ENCODE data around the gene F11R.
"Not testable (repeated sequence)": the region's sequence is repeated elsewhere in the genome, so short reads cannot be mapped to it uniquely, and the experiment has no call there.

The F11R gene

GRCh38 chr1:161013131-161013487 is 7.8 kb downstream of the F11R start:
- no peak for DNase-seq (ENCODE audit: low read depth in 2 of 2)

GRCh38 chr1:161012420-161012819 is 8.5 kb downstream of the F11R start:
- no peak for DNase-seq (ENCODE audit: low read depth in 2 of 2)

GRCh38 chr1:161009602-161010211 is 11.2 kb downstream of the F11R start:
- DNase-seq (ENCODE audit: low read depth in 2 of 2) = no peak

GRCh38 chr1:161008869-161009510 is 12.0 kb downstream of the F11R start:
- DNase-seq (ENCODE audit: low read depth in 2 of 2) = no peak

GRCh38 chr1:161007369-161007768 is 13.6 kb downstream of the F11R start:
- no peak for DNase-seq (ENCODE audit: low read depth in 2 of 2)

GRCh38 chr1:161006563-161006962 is 14.4 kb downstream of the F11R start:
- no peak for DNase-seq (ENCODE audit: low read depth in 2 of 2)

- no peak for DNase-seq (ENCODE audit: low read depth in 2 of 2)
These were observed 19.4 kb downstream of the F11R start for GRCh38 chr1:161001525-161001924.

GRCh38 chr1:161000736-161001480 is 20.0 kb downstream of the F11R start:
- no peak for DNase-seq (ENCODE audit: low read depth in 2 of 2)

GRCh38 chr1:160999376-160999775 is 21.6 kb downstream of the F11R start:
- DNase-seq (ENCODE audit: low read depth in 2 of 2) = no peak

- DNase-seq (ENCODE audit: low read depth in 2 of 2) = no peak
These were observed 23.5 kb downstream of the F11R start for GRCh38 chr1:160997323-160998038.

- DNase-seq (ENCODE audit: low read depth in 2 of 2) = no peak
These were observed 24.8 kb downstream of the F11R start for GRCh38 chr1:160996178-160996577.

- DNase-seq (ENCODE audit: low read depth in 2 of 2) = peak; percentile 26 to 37
These were observed 27.3 kb downstream of the F11R start for GRCh38 chr1:160993544-160994193.

GRCh38 chr1:160992036-160992435 is 28.9 kb downstream of the F11R start:
- not testable (repeated sequence) for DNase-seq (ENCODE audit: low read depth in 2 of 2)

- no peak for DNase-seq (ENCODE audit: low read depth in 2 of 2)
These were observed 33.4 kb downstream of the F11R start for GRCh38 chr1:160987359-160988050.

- DNase-seq (ENCODE audit: low read depth in 2 of 2) = no peak
These were observed 35.2 kb downstream of the F11R start for GRCh38 chr1:160985723-160986122.

- DNase-seq (ENCODE audit: low read depth in 2 of 2) = no peak
These were observed 39.2 kb downstream of the F11R start for GRCh38 chr1:160981584-160982411.

GRCh38 chr1:160979286-160979685 is 41.7 kb downstream of the F11R start:
- DNase-seq (ENCODE audit: low read depth in 2 of 2) = no peak

GRCh38 chr1:160978510-160978927 is 42.4 kb downstream of the F11R start:
- no peak for DNase-seq (ENCODE audit: low read depth in 2 of 2)

- no peak for DNase-seq (ENCODE audit: low read depth in 2 of 2)
These were observed 45.9 kb downstream of the F11R start for GRCh38 chr1:160975026-160975425.

GRCh38 chr1:160973491-160973890 is 47.5 kb downstream of the F11R start:
- no peak for DNase-seq (ENCODE audit: low read depth in 2 of 2)
